GM19025 (cell line): ENCODE measurements around the gene NLK.
"Not testable (repeated sequence)": the region's sequence is repeated elsewhere in the genome, so short reads cannot be mapped to it uniquely, and the experiment has no call there.

Experiments used
- ATAC-seq: cut with Tn5 transposase; IDR thresholded peaks from one replicate; pipeline ENCODE4 v1.9.1; 2021; ENCODE audit warnings: mild to moderate bottlenecking, low read depth, moderate library complexity; ENCODE audit not compliant: unreplicated experiment

NLK gene

GRCh38 chr17:28071179-28071578 is 28.7 kb downstream of the NLK start:
- no peak for ATAC-seq

GRCh38 chr17:28071891-28072606 is 29.6 kb downstream of the NLK start:
- no peak for ATAC-seq

GRCh38 chr17:28072936-28073533 is 30.6 kb downstream of the NLK start:
- ATAC-seq = no peak

GRCh38 chr17:28074010-28074409 is 31.5 kb downstream of the NLK start:
- ATAC-seq = no peak

- no peak for ATAC-seq
These were observed 33.7 kb downstream of the NLK start for GRCh38 chr17:28076144-28076543.

GRCh38 chr17:28077140-28077539 is 34.7 kb downstream of the NLK start:
- ATAC-seq = not testable (repeated sequence)

- no peak for ATAC-seq
These were observed 36.1 kb downstream of the NLK start for GRCh38 chr17:28078341-28079229.

- ATAC-seq = no peak
These were observed 39.0 kb downstream of the NLK start for GRCh38 chr17:28081467-28081866.

GRCh38 chr17:28085766-28086165 is 43.3 kb downstream of the NLK start:
- ATAC-seq = no peak

GRCh38 chr17:28086519-28086918 is 44.0 kb downstream of the NLK start:
- no peak for ATAC-seq

- no peak for ATAC-seq
These were observed 45.3 kb downstream of the NLK start for GRCh38 chr17:28087743-28088142.

GRCh38 chr17:28090551-28090950 is 48.1 kb downstream of the NLK start:
- no peak for ATAC-seq

GRCh38 chr17:28092088-28092487 is 49.6 kb downstream of the NLK start:
- no peak for ATAC-seq

GRCh38 chr17:28093999-28094716 is 51.7 kb downstream of the NLK start:
- ATAC-seq = no peak

GRCh38 chr17:28096756-28097155 is 54.3 kb downstream of the NLK start:
- ATAC-seq = no peak

GRCh38 chr17:28097254-28097653 is 54.8 kb downstream of the NLK start:
- no peak for ATAC-seq

GRCh38 chr17:28097901-28098300 is 55.4 kb downstream of the NLK start:
- ATAC-seq = no peak

- not testable (repeated sequence) for ATAC-seq
These were observed 56.1 kb downstream of the NLK start for GRCh38 chr17:28098591-28098990.

GRCh38 chr17:28100251-28100650 is 57.8 kb downstream of the NLK start:
- ATAC-seq = no peak

- no peak for ATAC-seq
These were observed 58.5 kb downstream of the NLK start for GRCh38 chr17:28100936-28101335.

GRCh38 chr17:28101919-28102318 is 59.4 kb downstream of the NLK start:
- ATAC-seq = no peak
